Sigmoid colon (tissue), 7 donors: ENCODE data around the gene RPP25L. TPM values are rescaled to one million over a fixed set of nuclear protein-coding genes. Genes with fewer than 3 reads are reported as not detected.

Source experiments
- DNase-seq: peaks from one replicate; pipeline ENCODE4 v3.0.0-alpha.2; 2019
- H3K27ac ChIP-seq, 4 donors: fragments of 200-600 bp; sonication (generic); one replicate each; pipeline ENCODE4 v1.5.1; 2016 to 2019; ENCODE audit warnings: mild to moderate bottlenecking in 1 of 4
- H3K27me3 ChIP-seq, 3 donors: fragments of 200-600 bp; sonication (generic); one replicate each; pipeline ENCODE4 v1.5.1; 2019; ENCODE audit warnings: mild to moderate bottlenecking in 1 of 3
- H3K36me3 ChIP-seq, 4 donors: fragments of 200-600 bp; sonication (generic); one replicate each; pipeline ENCODE4 v1.5.1; 2016 to 2019
- H3K4me1 ChIP-seq, 4 donors: fragments of 200-600 bp; sonication (generic); one replicate each; pipeline ENCODE4 v1.5.1; 2017 to 2019
- H3K4me3 ChIP-seq, 4 donors: fragments of 200-600 bp; sonication (generic); one replicate each; pipeline ENCODE4 v1.5.1; 2017 to 2019; ENCODE audit warnings: mild to moderate bottlenecking in 2 of 4, moderate library complexity in 1 of 4
- H3K9me3 ChIP-seq, 4 donors: fragments of 200-600 bp in 3 of 4; sonication (generic) in 3 of 4; one replicate each; pipeline versions ENCODE4 v1.5.1 to v1.6.1; 2013 to 2019
- CTCF ChIP-seq, 4 experiments: fragments of 450-650 bp in 3 of 4; fragments of 200-600 bp in 1 of 4; IDR thresholded peaks; one replicate each; pipeline ENCODE4 v1.5.1; 2016 to 2019; ENCODE audit warnings: antibody characterized with exemption in 4 of 4, mild to moderate bottlenecking in 3 of 4, moderate library complexity in 2 of 4
- EP300 ChIP-seq, 4 donors: sonication (generic); formaldehyde crosslinking; IDR thresholded peaks; one replicate each; pipeline ENCODE4 v1.6.1; 2017; ENCODE audit warnings: antibody characterized with exemption in 4 of 4
- POLR2A ChIP-seq, 2 donors: fragments of 450-650 bp; IDR thresholded peaks; one replicate each; pipeline ENCODE4 v1.6.1; 2016; ENCODE audit warnings: antibody characterized with exemption in 2 of 2, mild to moderate bottlenecking in 2 of 2, moderate library complexity in 2 of 2
- POLR2AphosphoS5 ChIP-seq, 4 donors: sonication (generic); formaldehyde crosslinking; IDR thresholded peaks; one replicate each; pipeline ENCODE4 v1.6.1; 2017; ENCODE audit warnings: antibody characterized with exemption in 4 of 4
- WGBS, 2 donors: extraction: QIAGEN DNeasy Blood & Tissue Kit; methylation state at CpG; one replicate each; pipeline ENCODE4 v1.1.7; 2013; 5-methylcytosine and 5-hydroxymethylcytosine counted together
- intact Hi-C: fragments of 100-400 bp; cut with DNase I; formaldehyde crosslinking; loops from one replicate; pipeline ENCODE4 v1.15.1; 2023
- polyA plus RNA-seq, 3 donors: library from polyadenylated mRNA; stranded (reverse); fragments of 200-250 nt; gene quantifications; one replicate each; pipeline ENCODE4 v1.2.3, GENCODE V29; 2013
- total RNA-seq, 4 donors: library from RNA; depleted of rRNA; stranded (reverse); fragments of >200 nt; gene quantifications; one replicate each; pipeline ENCODE4 v1.1.0, GENCODE V29; 2016
- donor health status: healthy with polysubstance abuse.
- donor health status: Bipolar disorder and iron deficiency.
- donor health status: healthy.

RPP25L gene
- total and polyA plus RNA-seq, 7 donors: 23.3 to 72.1 (median 44.3) TPM

GRCh38 chr9:34606905-34607304 lies 5.0 kb downstream of the RPP25L start:
- no peak for DNase-seq
- Histone ChIP-seq H3K9me3 (no peaks in the 10 kb centered on the region), H3K36me3 (no peaks in the 10 kb centered on the region), H3K27ac (no peak overlapping the region), H3K27me3 (no peaks in the 10 kb centered on the region), H3K4me1 (peaks cover 0 to 15% (median 11%) of the 10 kb centered on the region in 4 donors), H3K4me3 (no peak overlapping the region)
- intact Hi-C loops: no loop called here
- WGBS, 2 donors: 65 to 89% methylated on average over 3 of the region's 3 CpGs
- TF ChIP-seq POLR2AphosphoS5 (IDR thresholded peaks at IDR 0.05): no peak
- no peak for TF ChIP-seq EP300 (IDR thresholded peaks at IDR 0.05)
- TF ChIP-seq CTCF (IDR thresholded peaks at IDR 0.05): no peak
- no peak for TF ChIP-seq POLR2A (IDR thresholded peaks at IDR 0.05)

- no peaks in the 10 kb centered on the region for H3K27me3 ChIP-seq
- H3K27ac ChIP-seq: no peak overlapping the region
- no peak for DNase-seq
- intact Hi-C loops: no loop called here
- H3K4me3 ChIP-seq: no peak overlapping the region
- H3K4me1 ChIP-seq: peaks cover 0 to 11% (median 6%) of the 10 kb centered on the region in 4 donors
- H3K9me3 ChIP-seq: no peaks in the 10 kb centered on the region
- no peak for TF ChIP-seq EP300 (IDR thresholded peaks at IDR 0.05)
- no peak for TF ChIP-seq POLR2A (IDR thresholded peaks at IDR 0.05)
- TF ChIP-seq POLR2AphosphoS5 (IDR thresholded peaks at IDR 0.05): no peak
- no peak for TF ChIP-seq CTCF (IDR thresholded peaks at IDR 0.05)
- no peaks in the 10 kb centered on the region for H3K36me3 ChIP-seq
These were observed 5.7 kb downstream of the RPP25L start for GRCh38 chr9:34606190-34606589.

- H3K4me3 ChIP-seq: no peak overlapping the region
- no peaks in the 10 kb centered on the region for H3K27me3 ChIP-seq
- TF ChIP-seq POLR2A (IDR thresholded peaks at IDR 0.05): no peak
- TF ChIP-seq EP300 (IDR thresholded peaks at IDR 0.05): no peak
- TF ChIP-seq CTCF (IDR thresholded peaks at IDR 0.05): peak; percentile 79 to 92 (median 89)
- no peaks in the 10 kb centered on the region for H3K9me3 ChIP-seq
- H3K27ac ChIP-seq: no peak overlapping the region
- DNase-seq: peak; percentile 89
- no peaks in the 10 kb centered on the region for H3K4me1 ChIP-seq
- 61 to 64% methylated on average over 4 of the region's 4 CpGs for WGBS, 2 donors
- intact Hi-C loops: loop anchor here (2.0 kb wide), 1 partner anchor 57 kb away; no protein-coding TSS in a partner anchor
- no peaks in the 10 kb centered on the region for H3K36me3 ChIP-seq
These were observed 8.2 kb downstream of the RPP25L start for GRCh38 chr9:34603610-34604231.

DNA sequence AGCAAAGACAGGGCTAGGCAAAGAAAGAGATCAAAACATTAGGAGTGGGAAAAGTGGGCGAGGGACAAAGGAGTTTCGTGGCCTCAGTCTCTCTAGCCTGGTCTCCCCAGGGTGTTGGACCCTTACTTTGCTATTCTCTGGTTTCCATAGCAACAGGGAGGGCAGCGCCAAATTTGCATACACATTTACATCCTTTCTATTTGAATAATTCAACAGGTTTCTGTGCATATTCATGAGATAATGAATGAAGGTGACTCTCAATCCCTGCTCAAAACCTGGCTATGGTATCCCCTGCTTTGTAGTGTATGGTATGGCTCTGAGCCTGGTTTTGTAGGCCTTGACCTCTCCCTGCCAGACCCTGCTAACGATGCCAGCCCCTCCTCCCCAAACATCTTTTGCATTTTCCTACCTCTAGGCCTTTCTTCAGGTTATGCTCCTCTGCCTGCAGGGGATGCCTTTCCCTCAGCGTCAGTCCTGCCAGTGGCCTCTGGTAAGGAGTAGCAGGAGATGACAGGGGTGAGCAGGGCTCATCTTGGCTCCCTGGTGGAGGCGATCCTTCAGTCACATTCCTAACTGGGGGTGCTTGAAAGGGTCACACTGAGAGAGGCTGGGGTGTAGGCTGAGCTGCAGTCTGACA lies 9.8 kb downstream of the RPP25L start:
- WGBS, 2 donors: 74 to 79% methylated on average over 6 of the region's 6 CpGs
- no peak for DNase-seq
- intact Hi-C loops: loop anchor here (2.0 kb wide), 1 partner anchor 55 kb away; no protein-coding TSS in a partner anchor

More for the DNA sequence above, 9.8 kb downstream of the RPP25L start:
- H3K27ac ChIP-seq: no peak overlapping the region
- no peaks in the 10 kb centered on the region for H3K27me3 ChIP-seq
- no peak for TF ChIP-seq POLR2AphosphoS5 (IDR thresholded peaks at IDR 0.05)
- TF ChIP-seq EP300 (IDR thresholded peaks at IDR 0.05): no peak
- TF ChIP-seq POLR2A (IDR thresholded peaks at IDR 0.05): no peak
- no peak for TF ChIP-seq CTCF (IDR thresholded peaks at IDR 0.05)
- no peaks in the 10 kb centered on the region for H3K36me3 ChIP-seq
- H3K4me1 ChIP-seq: no peaks in the 10 kb centered on the region
- H3K4me3 ChIP-seq: no peak overlapping the region
- no peaks in the 10 kb centered on the region for H3K9me3 ChIP-seq
